Measurements from ENCODE around the gene SPAST. TPM values are rescaled to one million over a fixed set of nuclear protein-coding genes. Genes with fewer than 3 reads are reported as not detected.

Gene SPAST
- total and polyA plus RNA-seq, 9 of the 15 experiments (the other 6 are each of a cell fraction or from before 2014, with no cell fraction given): 7.4 to 37.0 (median 19.0) TPM

DNA sequence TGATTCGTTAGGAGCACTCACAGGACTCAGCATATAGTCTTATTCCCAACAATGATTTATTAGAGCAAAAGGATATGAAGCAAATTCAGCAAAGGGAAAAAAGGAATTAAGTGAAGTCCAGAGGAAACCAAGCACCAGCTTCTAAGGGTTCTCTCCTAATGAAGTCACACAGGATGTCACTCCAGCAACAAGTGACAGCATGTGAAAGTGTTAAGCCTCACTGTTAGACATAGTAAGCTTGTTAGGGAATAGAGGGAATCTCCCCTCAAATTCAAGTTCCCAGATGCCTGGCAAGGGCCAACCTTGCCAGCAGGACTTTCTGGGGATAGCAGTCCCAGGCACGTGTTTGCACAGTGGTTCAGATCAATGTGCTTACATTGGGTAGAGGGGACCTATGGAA lies 97.9 kb downstream of the SPAST start:
- Histone ChIP-seq H4K20me1 (replicated peaks; ENCODE audit: control insufficient read depth, insufficient read depth, low read length) (no peaks in the 10 kb centered on the region), H3K9me1 (ENCODE audit: control insufficient read depth, insufficient read depth, low read length) (no peaks in the 10 kb centered on the region), H3K9me3 (replicated peaks; ENCODE audit: control insufficient read depth, insufficient read depth, low read depth, low read length) (no peaks in the 10 kb centered on the region), H3K4me2 (ENCODE audit: insufficient read depth, low read length) (no peak overlapping the region), H3K9ac (ENCODE audit: insufficient read depth in 1 of 2, low read depth in 2 of 2, low read length in 2 of 2) (no peak overlapping the region; a peak in 1 of 4 replicates), H3K4me1 (replicated peaks in 1 of 2; ENCODE audit: control insufficient read depth in 2 of 2, insufficient read depth in 2 of 2, low read length in 2 of 2) (peaks cover 3 to 6% of the 10 kb centered on the region in 2 experiments; a peak in 1 of 5 replicates), H3K27me3 (ENCODE audit: control insufficient read depth in 2 of 2, insufficient read depth in 2 of 2, low read length in 2 of 2) (no peaks in the 10 kb centered on the region), H3K4me3 (no peak overlapping the region), H3K27ac (ENCODE audit: extremely low read depth, low read depth, low read length) (0 out of 3 replicates have a peak overlapping the region, but pooled peaks have one; percentile 16), H3K79me2 (ENCODE audit: control insufficient read depth, insufficient read depth, low read length) (peaks cover 47% of the 10 kb centered on the region), H2AFZ (ENCODE audit: low read depth, low read length) (no peak overlapping the region), H3K36me3 (ENCODE audit: control insufficient read depth, insufficient read depth, low read length) (peaks cover 22% of the 10 kb centered on the region)
- intact Hi-C loops (cut with micrococcal nuclease): loop anchor here (10.0 kb wide), 1 partner anchor 194 kb away; the partner anchor contains the start of gene BIRC6
- ATAC-seq: no peak
- WGBS (ENCODE audit: insufficient coverage, low coverage, missing lambda C conversion rate): 53% methylated on average over 2 of the region's 2 CpGs
- DNase-seq (ENCODE audit: extremely low read depth in 1 of 4, low spot score in 3 of 4): no peak
- no TSS peak for BruUV-seq (replicated peaks)
- CTCF ChIA-PET (ENCODE audit: low intra/inter-chr PET ratio): no interaction called here
- no peak for FAIRE-seq
- POLR2A ChIA-PET: interaction anchor here (0.8 kb wide), 1 partner anchor 116 kb away, joined by 4 read pairs; no protein-coding TSS in a partner anchor
- in situ Hi-C loops (cut with MboI): no loop called here
- TF ChIP-seq ARID4B (CRISPR knock-in tag; IDR thresholded peaks at IDR 0.05) (no peak), ZNF24 (IDR thresholded peaks at IDR 0.05) (no peak), NFIC (IDR thresholded peaks at IDR 0.05) (no peak), CEBPB (tag; IDR thresholded peaks at IDR 0.05) (no peak), HDGF (IDR thresholded peaks at IDR 0.05) (no peak)
- TF ChIP-seq, protein P1, sequence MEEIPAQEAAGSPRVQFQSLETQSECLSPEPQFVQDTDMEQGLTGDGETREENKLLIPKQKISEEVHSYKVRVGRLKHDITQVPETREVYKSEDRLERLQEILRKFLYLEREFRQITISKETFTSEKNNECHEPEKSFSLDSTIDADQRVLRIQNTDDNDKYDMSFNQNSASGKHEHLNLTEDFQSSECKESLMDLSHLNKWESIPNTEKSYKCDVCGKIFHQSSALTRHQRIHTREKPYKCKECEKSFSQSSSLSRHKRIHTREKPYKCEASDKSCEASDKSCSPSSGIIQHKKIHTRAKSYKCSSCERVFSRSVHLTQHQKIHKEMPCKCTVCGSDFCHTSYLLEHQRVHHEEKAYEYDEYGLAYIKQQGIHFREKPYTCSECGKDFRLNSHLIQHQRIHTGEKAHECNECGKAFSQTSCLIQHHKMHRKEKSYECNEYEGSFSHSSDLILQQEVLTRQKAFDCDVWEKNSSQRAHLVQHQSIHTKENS (CRISPR knock-in tag; IDR thresholded peaks at IDR 0.05): no peak
- TF ChIP-seq, protein P2, sequence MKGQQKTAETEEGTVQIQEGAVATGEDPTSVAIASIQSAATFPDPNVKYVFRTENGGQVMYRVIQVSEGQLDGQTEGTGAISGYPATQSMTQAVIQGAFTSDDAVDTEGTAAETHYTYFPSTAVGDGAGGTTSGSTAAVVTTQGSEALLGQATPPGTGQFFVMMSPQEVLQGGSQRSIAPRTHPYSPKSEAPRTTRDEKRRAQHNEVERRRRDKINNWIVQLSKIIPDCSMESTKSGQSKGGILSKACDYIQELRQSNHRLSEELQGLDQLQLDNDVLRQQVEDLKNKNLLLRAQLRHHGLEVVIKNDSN (CRISPR knock-in tag; IDR thresholded peaks at IDR 0.05): no peak
- TF ChIP-seq, protein P3, sequence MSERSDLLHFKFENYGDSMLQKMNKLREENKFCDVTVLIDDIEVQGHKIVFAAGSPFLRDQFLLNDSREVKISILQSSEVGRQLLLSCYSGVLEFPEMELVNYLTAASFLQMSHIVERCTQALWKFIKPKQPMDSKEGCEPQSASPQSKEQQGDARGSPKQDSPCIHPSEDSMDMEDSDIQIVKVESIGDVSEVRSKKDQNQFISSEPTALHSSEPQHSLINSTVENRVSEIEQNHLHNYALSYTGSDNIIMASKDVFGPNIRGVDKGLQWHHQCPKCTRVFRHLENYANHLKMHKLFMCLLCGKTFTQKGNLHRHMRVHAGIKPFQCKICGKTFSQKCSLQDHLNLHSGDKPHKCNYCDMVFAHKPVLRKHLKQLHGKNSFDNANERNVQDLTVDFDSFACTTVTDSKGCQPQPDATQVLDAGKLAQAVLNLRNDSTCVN (CRISPR knock-in tag; IDR thresholded peaks at IDR 0.05): no peak

Measured in K562 (cell line).